Activated naive CD4-positive, alpha-beta T cell (primary cell): ENCODE data around the gene MCM9.

Source experiments
- DNase-seq, 4 experiments: peaks; one replicate each; lab custom pipeline; 2025; lab: John Stamatoyannopoulos, UW

MCM9 gene

GRCh38 chr6:118931436-118931835 is 3.5 kb downstream of the MCM9 start:
- DNase-seq: no peak

- DNase-seq: no peak
Measured at GRCh38 chr6:118930680-118931079, 4.3 kb downstream of the MCM9 start.

- DNase-seq: no peak
Measured at GRCh38 chr6:118923035-118923434, 11.9 kb downstream of the MCM9 start.

GRCh38 chr6:118921084-118921483 is 13.9 kb downstream of the MCM9 start:
- no peak for DNase-seq

GRCh38 chr6:118918329-118918725 is 16.6 kb downstream of the MCM9 start:
- DNase-seq: no peak

- no peak for DNase-seq
Measured at GRCh38 chr6:118917546-118918328, 17.2 kb downstream of the MCM9 start.

- no peak for DNase-seq
Measured at GRCh38 chr6:118914598-118914997, 20.4 kb downstream of the MCM9 start.

- DNase-seq: no peak
Measured at GRCh38 chr6:118913161-118913560, 21.8 kb downstream of the MCM9 start.

- no peak for DNase-seq
Measured at GRCh38 chr6:118912646-118913045, 22.3 kb downstream of the MCM9 start.

- no peak for DNase-seq
Measured at GRCh38 chr6:118908441-118908840, 26.5 kb downstream of the MCM9 start.

- DNase-seq: no peak
Measured at GRCh38 chr6:118905851-118906250, 29.1 kb downstream of the MCM9 start.

GRCh38 chr6:118905084-118905483 is 29.9 kb downstream of the MCM9 start:
- no peak for DNase-seq

- DNase-seq: no peak
Measured at GRCh38 chr6:118903691-118904090, 31.3 kb downstream of the MCM9 start.

GRCh38 chr6:118903138-118903537 is 31.8 kb downstream of the MCM9 start:
- DNase-seq: no peak

GRCh38 chr6:118902726-118903125 is 32.2 kb downstream of the MCM9 start:
- DNase-seq: no peak

- no peak for DNase-seq
Measured at GRCh38 chr6:118899948-118900347, 35.0 kb downstream of the MCM9 start.

- DNase-seq: no peak
Measured at GRCh38 chr6:118897386-118897785, 37.6 kb downstream of the MCM9 start.

GRCh38 chr6:118896339-118897136 is 38.4 kb downstream of the MCM9 start:
- DNase-seq: no peak

GRCh38 chr6:118895859-118896258 is 39.1 kb downstream of the MCM9 start:
- no peak for DNase-seq

- no peak for DNase-seq
Measured at GRCh38 chr6:118895261-118895560, 39.7 kb downstream of the MCM9 start.

- peak; percentile 27 to 59 (median 40) for DNase-seq
Measured at GRCh38 chr6:118894425-118895260, 40.3 kb downstream of the MCM9 start.

- DNase-seq: peak; percentile 77 to 93 (median 84)
Measured at GRCh38 chr6:118893807-118894424, 41.0 kb downstream of the MCM9 start, which contains the start of gene ASF1A. Gene ASF1A, plus strand, starts transcription at chr6:118894152. Its CDS starts 262 bp downstream, at chr6:118894414.
